Liver (tissue), 9 donors: ENCODE data around the gene CD320. TPM values are rescaled to one million over a fixed set of nuclear protein-coding genes. Genes with fewer than 3 reads are reported as not detected.
A peak's percentile ranks its signal among the peaks of the same experiment; 100 is the strongest.
"Not testable (repeated sequence)": the region's sequence is repeated elsewhere in the genome, so short reads cannot be mapped to it uniquely, and the experiment has no call there.

Experiments
- DNase-seq: peaks from one replicate; pipeline ENCODE4 v3.0.0-alpha.2; 2017; ENCODE audit warnings: low spot score
- H3K27ac ChIP-seq, 2 donors: one replicate each; pipeline ENCODE4 v1.7.0; 2013; ENCODE audit warnings: inconsistent platforms in 2 of 2, low read length in 2 of 2, control low read depth in 1 of 2, low read depth in 1 of 2, mild to moderate bottlenecking in 1 of 2
- H3K27me3 ChIP-seq, 4 donors: one replicate each; pipeline versions ENCODE4 v1.6.1 to v1.7.0; 2013; ENCODE audit warnings: low read length in 3 of 4, inconsistent platforms in 1 of 4, mild to moderate bottlenecking in 1 of 4, moderate library complexity in 1 of 4; ENCODE audit not compliant: control insufficient read depth in 4 of 4, insufficient read depth in 4 of 4
- H3K36me3 ChIP-seq, 4 donors: one replicate each; pipeline versions ENCODE4 v1.6.1 to v1.7.0; 2013; ENCODE audit warnings: low read length in 3 of 4, mild to moderate bottlenecking in 3 of 4, low read depth in 1 of 4, moderate library complexity in 1 of 4; ENCODE audit not compliant: control insufficient read depth in 4 of 4, insufficient read depth in 3 of 4
- H3K4me1 ChIP-seq, 4 donors: one replicate each; pipeline versions ENCODE4 v1.6.1 to v1.7.0; 2013; ENCODE audit warnings: low read length in 3 of 4, mild to moderate bottlenecking in 3 of 4, moderate library complexity in 1 of 4; ENCODE audit not compliant: control insufficient read depth in 4 of 4, insufficient read depth in 4 of 4
- H3K4me3 ChIP-seq, 3 donors: one replicate each; pipeline versions ENCODE4 v1.6.1 to v1.7.0; 2013; ENCODE audit warnings: low read length in 3 of 3, control low read depth in 1 of 3, low read depth in 1 of 3, mild to moderate bottlenecking in 1 of 3
- H3K9ac ChIP-seq, 2 donors: one replicate each; pipeline ENCODE4 v1.7.0; 2013; ENCODE audit warnings: low read length in 2 of 2, mild to moderate bottlenecking in 2 of 2, moderate library complexity in 2 of 2, control low read depth in 1 of 2, low read depth in 1 of 2
- H3K9me3 ChIP-seq, 4 donors: one replicate each; pipeline versions ENCODE4 v1.6.1 to v1.7.0; 2013; ENCODE audit warnings: low read length in 3 of 4; ENCODE audit not compliant: control insufficient read depth in 4 of 4
- FOXA1 ChIP-seq: IDR thresholded peaks from 2 replicates; pipeline ENCODE4 v1.6.1; 2016; ENCODE audit warnings: antibody characterized with exemption
- FOXA2 ChIP-seq: IDR thresholded peaks from 2 replicates; pipeline ENCODE4 v1.6.1; 2016; ENCODE audit warnings: antibody characterized with exemption
- GABPA ChIP-seq, 2 donors: IDR thresholded peaks in 1 of 2; conservative IDR thresholded peaks in 1 of 2; 2 replicates each; pipeline ENCODE4 v1.6.1; 2016; ENCODE audit warnings: antibody characterized with exemption in 2 of 2, mild to moderate bottlenecking in 1 of 2, moderate library complexity in 1 of 2
- HNF4A ChIP-seq, 2 donors: conservative IDR thresholded peaks; 2 replicates each; pipeline ENCODE4 v1.6.1; 2016; ENCODE audit warnings: antibody characterized with exemption in 2 of 2, mild to moderate bottlenecking in 2 of 2
- HNF4G ChIP-seq: IDR thresholded peaks from 2 replicates; pipeline ENCODE4 v1.6.1; 2016; ENCODE audit warnings: antibody characterized with exemption
- NR2F2 ChIP-seq: IDR thresholded peaks from 2 replicates; pipeline ENCODE4 v1.6.1; 2016; ENCODE audit warnings: antibody characterized with exemption
- RAD21 ChIP-seq, 2 donors: IDR thresholded peaks; 2 replicates each; pipeline ENCODE4 v1.6.1; 2016; ENCODE audit warnings: antibody characterized with exemption in 2 of 2, mild to moderate bottlenecking in 2 of 2
- RXRA ChIP-seq, 2 donors: IDR thresholded peaks; 2 replicates each; pipeline ENCODE4 v1.6.1; 2017 to 2018; ENCODE audit warnings: antibody characterized with exemption in 2 of 2, mild to moderate bottlenecking in 1 of 2
- TAF1 ChIP-seq: conservative IDR thresholded peaks from 2 replicates; pipeline ENCODE4 v1.6.1; 2016; ENCODE audit warnings: antibody characterized with exemption, mild to moderate bottlenecking
- YY1 ChIP-seq: IDR thresholded peaks from 2 replicates; pipeline ENCODE4 v1.6.1; 2016; ENCODE audit warnings: antibody characterized with exemption, mild to moderate bottlenecking
- WGBS: extraction: QIAGEN DNeasy Blood & Tissue Kit; methylation state at CpG from one replicate; pipeline ENCODE4 v1.1.7; 2013; 5-methylcytosine and 5-hydroxymethylcytosine counted together
- polyA plus RNA-seq, 2 donors: library from polyadenylated mRNA; stranded (reverse) in 1 of 2; unstranded in 1 of 2; fragments of 200-250 nt in 1 of 2; fragments of >200 nt in 1 of 2; fragmentation: Nextera tagmentation in 1 of 2; extraction: Ambion mirVana in 1 of 2; gene quantifications; one replicate each; pipeline versions ENCODE4 v1.2.1 to v1.2.3, GENCODE V29; 2013 to 2015
- total RNA-seq, 2 donors: library from RNA; depleted of rRNA; stranded (reverse); fragments of >200 nt; gene quantifications; one replicate each; pipeline ENCODE4 v1.2.3, GENCODE V29; 2014
- TF ChIP-seq, protein P1 (sequence below): IDR thresholded peaks from 2 replicates; pipeline ENCODE4 v1.6.1; 2016; ENCODE audit warnings: antibody characterized with exemption, mild to moderate bottlenecking
- TF ChIP-seq, protein P2 (sequence below): IDR thresholded peaks from 2 replicates; pipeline ENCODE4 v1.6.1; 2016; ENCODE audit warnings: antibody characterized with exemption
- TF ChIP-seq, protein P3 (sequence below): fragments of 150-350 bp; IDR thresholded peaks from 2 replicates; pipeline ENCODE4 v1.5.1; 2017; ENCODE audit warnings: improper control_type of control experiment, low read depth, low read length; ENCODE audit not compliant: missing input control
- TF ChIP-seq, protein P4 (sequence below): IDR thresholded peaks from 2 replicates; pipeline ENCODE4 v1.6.1; 2016; ENCODE audit warnings: antibody characterized with exemption
- donor health status: healthy.
- donor health status: healthy.
- donor health status: healthy.
- donor health status: healthy.
- donor health status: healthy.

CD320 gene
- total and polyA plus RNA-seq, 4 donors: 6.7 to 18.0 (median 12.6) TPM

DNA sequence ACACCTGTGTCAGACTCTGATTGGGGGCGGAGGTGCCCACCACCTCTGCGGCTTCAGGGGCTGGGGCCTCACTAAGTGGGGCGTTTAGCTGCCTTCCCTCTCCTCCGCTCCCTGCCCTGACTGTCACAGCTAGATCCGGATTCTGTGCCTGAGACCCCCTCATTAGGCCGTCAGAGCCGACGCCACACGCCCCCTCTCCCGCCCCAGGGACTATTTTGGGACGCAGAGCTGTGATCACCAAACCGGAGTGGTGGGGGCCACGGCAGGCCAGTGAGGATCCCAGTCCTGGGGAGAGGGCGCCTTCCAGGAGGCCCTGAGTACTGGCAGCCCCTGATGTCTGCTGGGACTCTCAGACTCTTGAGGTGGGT lies 34.1 kb upstream of the CD320 start:
- Histone ChIP-seq H3K4me3 (peak overlapping the region in 1 of 3 donors; percentile 62), H3K4me1 (peaks cover 0 to 14% (median 9%) of the 10 kb centered on the region in 4 donors), H3K9me3 (no peaks in the 10 kb centered on the region), H3K36me3 (no peaks in the 10 kb centered on the region), H3K9ac (peak overlapping the region; percentile 7 to 47), H3K27me3 (no peaks in the 10 kb centered on the region), H3K27ac (peak overlapping the region; percentile 56 to 83)
- no peak for DNase-seq
- WGBS: 49% methylated on average over 14 of the region's 14 CpGs
- TF ChIP-seq, protein P1, sequence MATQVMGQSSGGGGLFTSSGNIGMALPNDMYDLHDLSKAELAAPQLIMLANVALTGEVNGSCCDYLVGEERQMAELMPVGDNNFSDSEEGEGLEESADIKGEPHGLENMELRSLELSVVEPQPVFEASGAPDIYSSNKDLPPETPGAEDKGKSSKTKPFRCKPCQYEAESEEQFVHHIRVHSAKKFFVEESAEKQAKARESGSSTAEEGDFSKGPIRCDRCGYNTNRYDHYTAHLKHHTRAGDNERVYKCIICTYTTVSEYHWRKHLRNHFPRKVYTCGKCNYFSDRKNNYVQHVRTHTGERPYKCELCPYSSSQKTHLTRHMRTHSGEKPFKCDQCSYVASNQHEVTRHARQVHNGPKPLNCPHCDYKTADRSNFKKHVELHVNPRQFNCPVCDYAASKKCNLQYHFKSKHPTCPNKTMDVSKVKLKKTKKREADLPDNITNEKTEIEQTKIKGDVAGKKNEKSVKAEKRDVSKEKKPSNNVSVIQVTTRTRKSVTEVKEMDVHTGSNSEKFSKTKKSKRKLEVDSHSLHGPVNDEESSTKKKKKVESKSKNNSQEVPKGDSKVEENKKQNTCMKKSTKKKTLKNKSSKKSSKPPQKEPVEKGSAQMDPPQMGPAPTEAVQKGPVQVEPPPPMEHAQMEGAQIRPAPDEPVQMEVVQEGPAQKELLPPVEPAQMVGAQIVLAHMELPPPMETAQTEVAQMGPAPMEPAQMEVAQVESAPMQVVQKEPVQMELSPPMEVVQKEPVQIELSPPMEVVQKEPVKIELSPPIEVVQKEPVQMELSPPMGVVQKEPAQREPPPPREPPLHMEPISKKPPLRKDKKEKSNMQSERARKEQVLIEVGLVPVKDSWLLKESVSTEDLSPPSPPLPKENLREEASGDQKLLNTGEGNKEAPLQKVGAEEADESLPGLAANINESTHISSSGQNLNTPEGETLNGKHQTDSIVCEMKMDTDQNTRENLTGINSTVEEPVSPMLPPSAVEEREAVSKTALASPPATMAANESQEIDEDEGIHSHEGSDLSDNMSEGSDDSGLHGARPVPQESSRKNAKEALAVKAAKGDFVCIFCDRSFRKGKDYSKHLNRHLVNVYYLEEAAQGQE: no peak
- no peak for TF ChIP-seq TAF1
- TF ChIP-seq, protein P2, sequence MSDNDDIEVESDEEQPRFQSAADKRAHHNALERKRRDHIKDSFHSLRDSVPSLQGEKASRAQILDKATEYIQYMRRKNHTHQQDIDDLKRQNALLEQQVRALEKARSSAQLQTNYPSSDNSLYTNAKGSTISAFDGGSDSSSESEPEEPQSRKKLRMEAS: no peak
- TF ChIP-seq, protein P3, sequence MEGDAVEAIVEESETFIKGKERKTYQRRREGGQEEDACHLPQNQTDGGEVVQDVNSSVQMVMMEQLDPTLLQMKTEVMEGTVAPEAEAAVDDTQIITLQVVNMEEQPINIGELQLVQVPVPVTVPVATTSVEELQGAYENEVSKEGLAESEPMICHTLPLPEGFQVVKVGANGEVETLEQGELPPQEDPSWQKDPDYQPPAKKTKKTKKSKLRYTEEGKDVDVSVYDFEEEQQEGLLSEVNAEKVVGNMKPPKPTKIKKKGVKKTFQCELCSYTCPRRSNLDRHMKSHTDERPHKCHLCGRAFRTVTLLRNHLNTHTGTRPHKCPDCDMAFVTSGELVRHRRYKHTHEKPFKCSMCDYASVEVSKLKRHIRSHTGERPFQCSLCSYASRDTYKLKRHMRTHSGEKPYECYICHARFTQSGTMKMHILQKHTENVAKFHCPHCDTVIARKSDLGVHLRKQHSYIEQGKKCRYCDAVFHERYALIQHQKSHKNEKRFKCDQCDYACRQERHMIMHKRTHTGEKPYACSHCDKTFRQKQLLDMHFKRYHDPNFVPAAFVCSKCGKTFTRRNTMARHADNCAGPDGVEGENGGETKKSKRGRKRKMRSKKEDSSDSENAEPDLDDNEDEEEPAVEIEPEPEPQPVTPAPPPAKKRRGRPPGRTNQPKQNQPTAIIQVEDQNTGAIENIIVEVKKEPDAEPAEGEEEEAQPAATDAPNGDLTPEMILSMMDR: no peak
- no peak for TF ChIP-seq FOXA2
- TF ChIP-seq HNF4G: no peak
- TF ChIP-seq RXRA (IDR thresholded peaks at IDR 0.05): no peak
- TF ChIP-seq, protein P4, sequence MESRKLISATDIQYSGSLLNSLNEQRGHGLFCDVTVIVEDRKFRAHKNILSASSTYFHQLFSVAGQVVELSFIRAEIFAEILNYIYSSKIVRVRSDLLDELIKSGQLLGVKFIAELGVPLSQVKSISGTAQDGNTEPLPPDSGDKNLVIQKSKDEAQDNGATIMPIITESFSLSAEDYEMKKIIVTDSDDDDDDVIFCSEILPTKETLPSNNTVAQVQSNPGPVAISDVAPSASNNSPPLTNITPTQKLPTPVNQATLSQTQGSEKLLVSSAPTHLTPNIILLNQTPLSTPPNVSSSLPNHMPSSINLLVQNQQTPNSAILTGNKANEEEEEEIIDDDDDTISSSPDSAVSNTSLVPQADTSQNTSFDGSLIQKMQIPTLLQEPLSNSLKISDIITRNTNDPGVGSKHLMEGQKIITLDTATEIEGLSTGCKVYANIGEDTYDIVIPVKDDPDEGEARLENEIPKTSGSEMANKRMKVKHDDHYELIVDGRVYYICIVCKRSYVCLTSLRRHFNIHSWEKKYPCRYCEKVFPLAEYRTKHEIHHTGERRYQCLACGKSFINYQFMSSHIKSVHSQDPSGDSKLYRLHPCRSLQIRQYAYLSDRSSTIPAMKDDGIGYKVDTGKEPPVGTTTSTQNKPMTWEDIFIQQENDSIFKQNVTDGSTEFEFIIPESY: no peak
- TF ChIP-seq GABPA (IDR thresholded peaks at IDR 0.05 in 1 of 2, conservative IDR thresholded peaks at IDR 0.05 in 1 of 2): no peak
- no peak for TF ChIP-seq HNF4A (conservative IDR thresholded peaks at IDR 0.05)
- no peak for TF ChIP-seq NR2F2
- no peak for TF ChIP-seq RAD21 (IDR thresholded peaks at IDR 0.05)
- no peak for TF ChIP-seq YY1
- TF ChIP-seq FOXA1: no peak

DNA sequence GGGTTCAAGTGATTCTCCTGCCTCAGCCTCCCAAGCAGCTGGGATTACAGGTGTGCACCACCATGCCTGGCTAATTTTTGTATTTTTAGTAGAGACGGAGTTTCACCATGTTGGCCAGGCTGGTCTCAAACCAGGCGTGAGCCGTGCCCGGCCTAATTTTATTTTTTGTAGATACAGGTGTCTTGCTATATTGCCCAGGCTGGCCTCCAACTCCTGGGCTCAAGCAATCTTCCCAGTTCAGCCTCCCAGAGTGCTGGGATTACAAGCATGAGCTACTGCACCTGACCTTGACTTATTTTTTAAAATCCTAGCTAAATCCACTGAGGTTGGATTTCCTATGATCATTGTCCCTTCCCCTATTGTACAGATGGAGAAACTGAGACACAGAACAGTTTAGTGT lies 33.3 kb upstream of the CD320 start:
- 90% methylated on average over 4 of the region's 4 CpGs for WGBS

More for the DNA sequence above, 33.3 kb upstream of the CD320 start:
- not testable (repeated sequence) for H3K36me3 ChIP-seq, DNase-seq, H3K4me3 ChIP-seq, H3K9me3 ChIP-seq, H3K9ac ChIP-seq, H3K27me3 ChIP-seq
- Histone ChIP-seq H3K27ac (peak overlapping the region; percentile 56 to 83), H3K4me1 (peaks cover 0 to 14% (median 9%) of the 10 kb centered on the region in 4 donors)
